Measurements from ENCODE around the gene EPC2. TPM values are rescaled to one million over a fixed set of nuclear protein-coding genes. Genes with fewer than 3 reads are reported as not detected.

The EPC2 gene
- total RNA-seq, 1 donor from 2014 or later: 39.3 TPM

DNA sequence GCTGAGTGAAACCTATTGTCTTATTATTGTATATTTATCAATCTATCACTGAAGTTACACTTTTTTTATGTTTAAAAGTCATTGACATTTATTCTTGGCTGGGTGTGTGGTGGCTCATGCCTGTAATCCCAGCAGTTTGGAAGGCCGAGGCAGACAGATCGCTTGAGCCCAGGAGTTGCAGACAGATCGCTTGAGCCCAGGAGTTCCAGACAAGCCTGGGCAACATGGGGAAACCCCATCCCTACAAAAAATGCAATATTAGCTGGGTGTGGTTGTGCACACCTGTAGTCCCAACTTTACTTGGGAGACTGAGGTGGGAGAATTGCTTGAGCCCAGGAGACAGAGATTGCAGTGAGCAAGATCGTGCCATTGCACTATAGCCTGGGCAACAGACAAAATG, 97.8 kb downstream of the EPC2 start:
- Histone ChIP-seq H3K36me3 (no peaks in the 10 kb centered on the region), H3K4me3 (no peak overlapping the region), H4K20me1 (ENCODE audit: low read depth) (peaks cover 14% of the 10 kb centered on the region), H3F3A (ENCODE audit: low read depth) (peaks cover 6% of the 10 kb centered on the region), H2AFZ (replicated peaks) (no peak overlapping the region), H3K27me3 (no peaks in the 10 kb centered on the region), H3K4me1 (peaks cover 7% of the 10 kb centered on the region), H3K27ac (no peak overlapping the region), H3K79me2 (ENCODE audit: low read depth) (peaks cover 57% of the 10 kb centered on the region), H3K4me2 (no peak overlapping the region), H3K9ac (no peak overlapping the region), H3K9me3 (ENCODE audit: low read depth) (no peaks in the 10 kb centered on the region)
- H3K4me1 Mint-ChIP-seq: no peaks in the 10 kb centered on the region
- H3K27me3 Mint-ChIP-seq (ENCODE audit: insufficient read depth, low read depth): no peaks in the 10 kb centered on the region
- H3K36me3 Mint-ChIP-seq: peaks cover 1% of the 10 kb centered on the region
- no peak overlapping the region for H3K27ac Mint-ChIP-seq
- TF ChIP-seq EZH2phosphoT487 (IDR thresholded peaks at IDR 0.05) (no peak), EZH2 (IDR thresholded peaks at IDR 0.05) (no peak)
- TF ChIP-seq, protein P1, sequence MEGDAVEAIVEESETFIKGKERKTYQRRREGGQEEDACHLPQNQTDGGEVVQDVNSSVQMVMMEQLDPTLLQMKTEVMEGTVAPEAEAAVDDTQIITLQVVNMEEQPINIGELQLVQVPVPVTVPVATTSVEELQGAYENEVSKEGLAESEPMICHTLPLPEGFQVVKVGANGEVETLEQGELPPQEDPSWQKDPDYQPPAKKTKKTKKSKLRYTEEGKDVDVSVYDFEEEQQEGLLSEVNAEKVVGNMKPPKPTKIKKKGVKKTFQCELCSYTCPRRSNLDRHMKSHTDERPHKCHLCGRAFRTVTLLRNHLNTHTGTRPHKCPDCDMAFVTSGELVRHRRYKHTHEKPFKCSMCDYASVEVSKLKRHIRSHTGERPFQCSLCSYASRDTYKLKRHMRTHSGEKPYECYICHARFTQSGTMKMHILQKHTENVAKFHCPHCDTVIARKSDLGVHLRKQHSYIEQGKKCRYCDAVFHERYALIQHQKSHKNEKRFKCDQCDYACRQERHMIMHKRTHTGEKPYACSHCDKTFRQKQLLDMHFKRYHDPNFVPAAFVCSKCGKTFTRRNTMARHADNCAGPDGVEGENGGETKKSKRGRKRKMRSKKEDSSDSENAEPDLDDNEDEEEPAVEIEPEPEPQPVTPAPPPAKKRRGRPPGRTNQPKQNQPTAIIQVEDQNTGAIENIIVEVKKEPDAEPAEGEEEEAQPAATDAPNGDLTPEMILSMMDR (IDR thresholded peaks at IDR 0.05): no peak
- H3K4me3 Mint-ChIP-seq: no peak overlapping the region
- DNase-seq (ENCODE audit: low spot score): no peak
- no peaks in the 10 kb centered on the region for H3K9me3 Mint-ChIP-seq

DNA sequence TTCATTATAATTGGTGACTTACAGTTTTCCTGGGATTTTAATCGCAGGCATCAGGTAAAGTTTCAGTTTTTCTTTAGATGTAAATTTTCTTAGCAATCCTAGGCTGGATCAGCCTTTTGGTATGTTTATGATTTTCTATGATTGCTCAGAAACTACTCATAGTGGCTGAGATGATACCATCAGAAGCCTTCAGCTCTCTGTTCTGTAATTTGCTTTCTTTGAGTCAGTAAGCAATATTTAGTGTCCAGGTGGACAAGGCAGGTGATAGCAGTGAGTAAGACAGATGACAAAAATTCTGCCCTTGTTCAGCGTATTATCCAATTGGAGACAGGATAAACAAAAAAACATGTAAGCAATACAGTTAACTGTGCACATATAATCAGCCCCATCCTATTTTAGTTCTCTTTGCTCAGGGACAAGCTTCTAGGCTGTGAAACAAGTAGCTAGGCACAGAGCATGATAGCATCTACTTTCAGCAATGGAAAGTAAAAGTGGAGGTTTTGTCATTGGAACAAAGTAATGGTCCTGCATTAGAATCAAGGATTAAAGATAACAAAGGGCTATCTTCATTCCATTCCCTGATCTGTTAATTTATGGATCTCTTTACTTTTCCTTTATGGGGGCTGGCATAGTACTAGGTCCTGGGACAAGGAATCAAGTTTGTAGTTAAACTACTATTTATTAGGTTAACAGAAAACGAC, 100.8 kb downstream of the EPC2 start:
- Mint-ChIP-seq H3K4me3 (no peak overlapping the region), H3K9me3 (no peaks in the 10 kb centered on the region), H3K27ac (no peak overlapping the region), H3K36me3 (peaks cover 1% of the 10 kb centered on the region), H3K4me1 (no peaks in the 10 kb centered on the region), H3K27me3 (ENCODE audit: insufficient read depth, low read depth) (peaks cover 2% of the 10 kb centered on the region)
- Histone ChIP-seq H3K27me3 (no peaks in the 10 kb centered on the region), H3K9me3 (ENCODE audit: low read depth) (no peaks in the 10 kb centered on the region), H4K20me1 (ENCODE audit: low read depth) (peaks cover 9% of the 10 kb centered on the region), H3F3A (ENCODE audit: low read depth) (peaks cover 6% of the 10 kb centered on the region), H3K79me2 (ENCODE audit: low read depth) (peaks cover 52% of the 10 kb centered on the region), H3K36me3 (no peaks in the 10 kb centered on the region), H3K9ac (no peak overlapping the region), H3K4me3 (no peak overlapping the region), H3K27ac (no peak overlapping the region), H2AFZ (replicated peaks) (no peak overlapping the region), H3K4me2 (no peak overlapping the region), H3K4me1 (peaks cover 7% of the 10 kb centered on the region)
- TF ChIP-seq EZH2 (IDR thresholded peaks at IDR 0.05) (no peak), EZH2phosphoT487 (IDR thresholded peaks at IDR 0.05) (no peak)
- TF ChIP-seq, protein P1 (IDR thresholded peaks at IDR 0.05): no peak
- DNase-seq (ENCODE audit: low spot score): peak; percentile 9

DNA sequence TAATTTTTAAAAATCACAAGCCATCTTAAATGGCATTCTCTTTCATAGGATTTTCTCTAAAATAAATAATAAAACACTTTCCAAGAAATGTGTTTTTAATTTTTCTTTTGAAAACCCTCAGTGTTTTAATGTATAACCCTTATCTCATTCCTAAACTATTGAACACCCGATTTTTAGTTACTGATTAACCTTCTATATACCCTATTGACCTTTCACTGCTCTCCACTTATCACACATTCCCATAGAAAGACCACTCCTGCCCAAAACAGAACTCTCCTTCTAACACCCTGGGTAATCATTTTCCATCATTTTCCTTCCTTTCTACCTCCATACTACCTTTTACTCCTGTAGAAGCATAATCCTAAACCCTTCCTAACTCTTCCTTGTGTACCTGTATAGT, 102.4 kb downstream of the EPC2 start:
- H3K27ac ChIP-seq: no peak overlapping the region
- no peak overlapping the region for H3K4me3 Mint-ChIP-seq
- H2AFZ ChIP-seq (replicated peaks): no peak overlapping the region
- H3K4me1 ChIP-seq: peaks cover 7% of the 10 kb centered on the region
- TF ChIP-seq, protein P1 (IDR thresholded peaks at IDR 0.05): no peak
- TF ChIP-seq EZH2 (IDR thresholded peaks at IDR 0.05): no peak
- no peak for TF ChIP-seq EZH2phosphoT487 (IDR thresholded peaks at IDR 0.05)
- H3K9me3 ChIP-seq (ENCODE audit: low read depth): no peaks in the 10 kb centered on the region
- peaks cover 9% of the 10 kb centered on the region for H4K20me1 ChIP-seq (ENCODE audit: low read depth)
- H3K36me3 ChIP-seq: no peaks in the 10 kb centered on the region
- peaks cover 6% of the 10 kb centered on the region for H3F3A ChIP-seq (ENCODE audit: low read depth)
- H3K27me3 ChIP-seq: no peaks in the 10 kb centered on the region
- no peak overlapping the region for H3K4me2 ChIP-seq
- no peak overlapping the region for H3K4me3 ChIP-seq
- peaks cover 45% of the 10 kb centered on the region for H3K79me2 ChIP-seq (ENCODE audit: low read depth)
- no peaks in the 10 kb centered on the region for H3K9me3 Mint-ChIP-seq
- H3K27ac Mint-ChIP-seq: no peak overlapping the region
- H3K9ac ChIP-seq: no peak overlapping the region
- peaks cover 2% of the 10 kb centered on the region for H3K27me3 Mint-ChIP-seq (ENCODE audit: insufficient read depth, low read depth)
- DNase-seq (ENCODE audit: low spot score): no peak
- peaks cover 1% of the 10 kb centered on the region for H3K36me3 Mint-ChIP-seq
- H3K4me1 Mint-ChIP-seq: no peaks in the 10 kb centered on the region
